ENCODE data around the gene SDK2. TPM values are rescaled to one million over a fixed set of nuclear protein-coding genes. Genes with fewer than 3 reads are reported as not detected.
"Not testable (repeated sequence)": the region's sequence is repeated elsewhere in the genome, so short reads cannot be mapped to it uniquely, and the experiment has no call there.

Gene SDK2
- total RNA-seq, 1 donor: under 0.01 TPM

DNA sequence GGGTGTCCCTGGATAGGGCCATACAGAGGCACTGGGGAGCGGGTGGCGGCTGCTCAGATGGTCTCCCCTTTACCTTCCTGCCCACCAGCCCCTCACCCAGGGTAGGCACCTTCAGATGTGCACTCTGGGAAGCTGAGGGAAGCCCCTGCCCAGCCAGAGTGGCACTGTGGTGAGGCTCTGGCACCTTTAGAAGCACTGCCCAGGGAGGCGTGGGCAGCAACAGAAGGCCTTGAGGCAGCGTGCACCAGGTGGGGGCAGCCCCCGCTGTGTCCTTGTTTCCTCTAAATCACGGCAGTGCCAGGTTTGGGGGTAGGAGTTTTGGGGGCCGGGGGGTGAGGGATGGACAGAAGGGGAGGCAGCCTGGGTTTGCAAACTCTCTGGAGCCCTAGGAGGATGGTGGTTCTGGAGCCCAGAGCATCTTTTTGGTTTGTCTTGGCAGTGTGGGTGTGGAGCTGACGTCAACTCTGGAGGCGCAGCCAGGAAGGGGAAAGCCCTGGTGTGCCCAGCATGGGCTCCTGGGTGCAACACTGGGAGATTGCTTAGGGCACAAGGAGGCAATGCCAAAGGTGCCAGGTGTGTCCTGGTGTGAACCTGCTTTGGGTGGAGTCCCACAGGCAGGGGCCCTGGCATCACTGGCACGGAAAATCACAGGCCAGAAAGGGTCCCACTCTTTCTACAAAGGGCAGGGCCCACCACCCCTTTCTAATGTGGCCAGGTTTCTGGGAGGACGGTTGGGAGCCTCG is 309.3 kb downstream of the SDK2 start:
- TF ChIP-seq, protein P1, sequence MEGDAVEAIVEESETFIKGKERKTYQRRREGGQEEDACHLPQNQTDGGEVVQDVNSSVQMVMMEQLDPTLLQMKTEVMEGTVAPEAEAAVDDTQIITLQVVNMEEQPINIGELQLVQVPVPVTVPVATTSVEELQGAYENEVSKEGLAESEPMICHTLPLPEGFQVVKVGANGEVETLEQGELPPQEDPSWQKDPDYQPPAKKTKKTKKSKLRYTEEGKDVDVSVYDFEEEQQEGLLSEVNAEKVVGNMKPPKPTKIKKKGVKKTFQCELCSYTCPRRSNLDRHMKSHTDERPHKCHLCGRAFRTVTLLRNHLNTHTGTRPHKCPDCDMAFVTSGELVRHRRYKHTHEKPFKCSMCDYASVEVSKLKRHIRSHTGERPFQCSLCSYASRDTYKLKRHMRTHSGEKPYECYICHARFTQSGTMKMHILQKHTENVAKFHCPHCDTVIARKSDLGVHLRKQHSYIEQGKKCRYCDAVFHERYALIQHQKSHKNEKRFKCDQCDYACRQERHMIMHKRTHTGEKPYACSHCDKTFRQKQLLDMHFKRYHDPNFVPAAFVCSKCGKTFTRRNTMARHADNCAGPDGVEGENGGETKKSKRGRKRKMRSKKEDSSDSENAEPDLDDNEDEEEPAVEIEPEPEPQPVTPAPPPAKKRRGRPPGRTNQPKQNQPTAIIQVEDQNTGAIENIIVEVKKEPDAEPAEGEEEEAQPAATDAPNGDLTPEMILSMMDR (IDR thresholded peaks at IDR 0.05; ENCODE audit: insufficient read depth, low read depth, low read length): no peak

DNA sequence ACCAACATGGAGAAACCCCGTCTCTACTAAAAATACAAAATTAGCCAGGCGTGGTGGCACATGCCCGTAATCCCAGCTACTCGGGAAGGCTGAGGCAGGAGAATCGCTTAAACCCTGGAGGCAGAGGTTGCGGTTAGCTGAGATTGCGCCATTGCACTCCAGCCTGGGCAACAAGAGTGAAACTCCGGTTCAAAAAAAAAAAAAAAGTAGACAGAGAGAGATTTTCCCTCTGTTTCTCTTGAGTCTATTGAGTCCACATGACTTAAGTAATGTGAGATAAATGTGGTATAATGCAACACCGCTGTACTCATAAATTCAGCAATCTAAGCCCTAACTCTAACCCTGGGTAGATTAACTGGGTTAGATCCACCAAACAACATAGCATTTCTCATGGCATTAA is 310.8 kb downstream of the SDK2 start:
- not testable (repeated sequence) for H3K4me3 ChIP-seq (ENCODE audit: low read depth, low read length)
- peak; percentile 95 for DNase-seq (ENCODE audit: low read depth)

More for the DNA sequence above, 309.3 kb downstream of the SDK2 start:
- DNase-seq (ENCODE audit: low read depth): no peak
- no peak overlapping the region for H3K4me3 ChIP-seq (ENCODE audit: low read depth, low read length)

DNA sequence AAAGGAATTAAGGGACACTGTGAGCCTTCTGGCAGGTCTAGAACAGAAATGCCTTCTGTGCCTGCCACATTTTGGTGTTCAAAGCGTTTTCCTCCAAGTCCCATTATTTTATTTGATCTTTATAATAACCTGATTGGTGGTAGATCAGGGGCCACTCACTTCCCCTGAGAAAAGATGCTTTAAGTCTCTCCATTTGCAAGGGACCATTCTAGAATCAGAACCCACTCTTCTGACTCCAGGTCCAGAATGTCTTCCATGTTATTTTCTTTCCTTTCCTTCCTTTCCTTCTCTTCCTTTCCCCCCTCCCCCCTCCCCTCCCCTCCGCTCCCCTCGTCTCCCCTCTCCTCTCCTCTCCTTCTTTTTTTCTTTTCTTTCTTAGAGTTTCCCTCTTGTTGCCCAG is 313.2 kb downstream of the SDK2 start:
- TF ChIP-seq, protein P1 (IDR thresholded peaks at IDR 0.05; ENCODE audit: insufficient read depth, low read depth, low read length): no peak
- DNase-seq (ENCODE audit: low read depth): no peak
- H3K4me3 ChIP-seq (ENCODE audit: low read depth, low read length): no peak overlapping the region

DNA sequence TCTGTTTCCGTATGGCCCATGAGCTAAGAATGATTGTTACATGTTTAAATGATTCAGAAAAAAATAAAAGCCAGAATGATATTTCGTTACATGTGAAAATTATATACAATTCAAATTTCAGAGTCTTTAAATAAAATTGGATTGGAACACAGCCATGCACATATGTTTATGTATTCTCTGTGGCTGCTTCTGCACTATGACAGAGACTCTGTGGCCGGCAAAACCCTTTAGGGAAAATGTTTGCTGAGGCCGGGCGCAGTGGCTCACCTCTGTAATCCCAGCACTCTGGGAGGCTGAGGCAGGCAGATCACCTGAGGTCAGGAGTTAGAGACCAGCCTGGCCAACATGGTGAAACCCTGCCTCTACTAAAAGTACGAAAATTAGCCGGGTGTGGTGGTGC is 316.6 kb downstream of the SDK2 start:
- no peak overlapping the region for H3K4me3 ChIP-seq (ENCODE audit: low read depth, low read length)
- no peak for DNase-seq (ENCODE audit: low read depth)
- TF ChIP-seq, protein P1 (IDR thresholded peaks at IDR 0.05; ENCODE audit: insufficient read depth, low read depth, low read length): no peak

DNA sequence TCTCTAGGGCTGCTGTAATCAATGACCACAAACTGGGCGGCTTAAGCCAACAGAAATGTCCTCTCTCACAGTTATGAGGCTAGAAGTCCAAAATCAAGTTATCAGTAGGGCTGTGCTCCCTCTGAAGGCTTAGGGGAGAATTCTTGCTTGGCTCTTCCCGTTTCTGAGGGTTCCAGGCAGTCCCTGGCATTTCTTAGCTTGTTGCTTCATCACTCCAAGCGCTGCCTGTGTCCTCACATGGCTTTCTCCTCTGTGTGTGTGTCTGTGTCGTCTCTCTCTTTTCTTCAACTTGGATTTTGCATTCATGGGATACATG is 318.8 kb downstream of the SDK2 start:
- no peak overlapping the region for H3K4me3 ChIP-seq (ENCODE audit: low read depth, low read length)
- DNase-seq (ENCODE audit: low read depth): peak; percentile 95
- TF ChIP-seq, protein P1 (IDR thresholded peaks at IDR 0.05; ENCODE audit: insufficient read depth, low read depth, low read length): peak; percentile 36

DNA sequence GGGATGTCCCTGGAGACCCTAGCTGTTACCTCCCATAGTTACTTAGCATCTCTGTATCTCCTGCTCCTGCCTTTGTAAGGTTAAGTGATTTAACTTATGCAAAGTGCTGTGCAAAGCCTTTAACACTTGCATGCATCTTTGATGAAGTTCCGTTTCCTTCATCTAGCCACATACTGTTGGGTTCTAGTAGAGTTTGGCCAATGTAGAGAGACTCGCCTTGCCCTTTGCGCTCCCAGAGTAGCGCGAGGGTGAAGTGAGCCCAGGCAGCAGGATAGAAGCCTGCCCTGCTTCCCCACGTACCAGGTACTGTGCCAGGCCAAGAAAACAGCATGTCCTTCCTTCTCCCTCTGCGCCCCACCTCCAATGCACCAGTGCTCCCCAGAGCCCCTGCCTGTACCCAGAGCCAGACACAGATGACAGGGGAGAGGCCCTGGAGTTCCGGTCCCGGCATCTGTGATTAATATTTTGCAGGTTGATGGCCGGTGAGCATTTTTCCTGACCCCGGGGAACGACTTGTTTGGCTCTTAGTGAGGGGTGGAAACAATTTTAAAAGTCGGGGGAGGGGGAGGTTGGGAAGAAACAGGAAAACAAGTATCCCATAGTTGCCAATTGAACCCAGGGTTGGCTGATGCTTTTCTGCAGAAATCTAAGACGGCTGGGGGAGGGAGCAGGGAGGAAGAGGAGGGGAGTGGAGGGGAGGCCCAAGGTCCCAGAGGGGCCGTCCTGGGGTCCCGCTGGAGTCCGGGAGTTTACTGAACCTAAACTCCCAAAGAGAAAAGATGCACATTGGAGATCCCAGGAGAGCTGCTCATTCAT is 319.3 kb downstream of the SDK2 start:
- no peak overlapping the region for H3K4me3 ChIP-seq (ENCODE audit: low read depth, low read length)
- TF ChIP-seq, protein P1 (IDR thresholded peaks at IDR 0.05; ENCODE audit: insufficient read depth, low read depth, low read length): no peak
- no peak for DNase-seq (ENCODE audit: low read depth)

DNA sequence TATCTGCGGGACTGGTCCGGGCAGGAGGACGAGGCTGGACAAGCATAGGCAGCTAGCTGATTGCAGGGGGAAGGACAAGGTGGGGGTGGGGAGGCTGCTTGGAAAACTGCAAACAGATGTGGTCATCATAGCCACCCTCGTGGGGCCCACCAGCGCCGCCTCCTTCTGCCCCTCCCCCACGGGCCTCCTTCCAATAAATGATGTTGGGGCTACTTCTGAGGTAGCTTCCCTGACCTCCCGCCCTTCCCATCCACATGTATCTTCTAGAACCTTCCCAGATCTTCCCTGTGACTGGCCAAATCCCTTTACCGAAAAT is 320.1 kb downstream of the SDK2 start:
- DNase-seq (ENCODE audit: low read depth): peak; percentile 81
- TF ChIP-seq, protein P1 (IDR thresholded peaks at IDR 0.05; ENCODE audit: insufficient read depth, low read depth, low read length): no peak

More for the DNA sequence above, 320.1 kb downstream of the SDK2 start:
- no peak overlapping the region for H3K4me3 ChIP-seq (ENCODE audit: low read depth, low read length)
